Effector memory CD8-positive, alpha-beta T cell (primary cell): Measurements from ENCODE around the gene PIGV.

ENCODE experiments used
- ATAC-seq: fragments of 150-1000 bp; cut with Tn5 transposase; replicated peaks from 2 replicates; pipeline ENCODE4 v1.10.0; 2021; ENCODE audit warnings: mild to moderate bottlenecking, moderate library complexity
- DNase-seq, 3 experiments: peaks; one replicate each; pipeline ENCODE4 v3.0.0; 2021
- H3K27ac Mint-ChIP-seq, 2 donors: one replicate each; pipeline ENCODE4 v1.8.0; 2022; ENCODE audit warnings: mild to moderate bottlenecking in 2 of 2, mixed read lengths in 2 of 2, moderate library complexity in 2 of 2
- H3K27me3 Mint-ChIP-seq, 2 donors: one replicate each; pipeline ENCODE4 v1.8.0; 2022; ENCODE audit warnings: mixed read lengths in 2 of 2
- H3K36me3 Mint-ChIP-seq: one replicate; pipeline ENCODE4 v1.8.0; 2022; ENCODE audit warnings: mild to moderate bottlenecking, moderate library complexity, mixed read lengths; ENCODE audit not compliant: insufficient read depth
- H3K4me1 Mint-ChIP-seq, 2 donors: one replicate each; pipeline ENCODE4 v1.8.0; 2022; ENCODE audit warnings: low read depth in 2 of 2, mixed read lengths in 2 of 2
- H3K4me3 Mint-ChIP-seq, 2 donors: one replicate each; pipeline ENCODE4 v1.8.0; 2022; ENCODE audit warnings: mild to moderate bottlenecking in 2 of 2, mixed read lengths in 2 of 2, moderate library complexity in 2 of 2
- H3K9me3 Mint-ChIP-seq, 2 donors: one replicate each; pipeline ENCODE4 v1.8.0; 2022; ENCODE audit warnings: mixed read lengths in 2 of 2

The PIGV gene

GRCh38 chr1:26822737-26823395 lies 35.1 kb downstream of the PIGV start:
- no peaks in the 10 kb centered on the region for H3K27me3 Mint-ChIP-seq
- H3K4me1 Mint-ChIP-seq = peaks cover 17 to 19% of the 10 kb centered on the region in 2 donors
- H3K27ac Mint-ChIP-seq = no peak overlapping the region
- H3K9me3 Mint-ChIP-seq = no peaks in the 10 kb centered on the region
- ATAC-seq (no peak), DNase-seq (no peak)
- no peak overlapping the region for H3K4me3 Mint-ChIP-seq
- H3K36me3 Mint-ChIP-seq = peaks cover 10% of the 10 kb centered on the region

- H3K4me3 Mint-ChIP-seq = no peak overlapping the region
- peak overlapping the region; percentile 79 to 95 for H3K27ac Mint-ChIP-seq
- peaks cover 15% of the 10 kb centered on the region for H3K36me3 Mint-ChIP-seq
- no peak for DNase-seq
- no peaks in the 10 kb centered on the region for H3K9me3 Mint-ChIP-seq
- ATAC-seq = no peak
- no peaks in the 10 kb centered on the region for H3K27me3 Mint-ChIP-seq
- H3K4me1 Mint-ChIP-seq = peaks cover 34 to 38% of the 10 kb centered on the region in 2 donors
These were observed 37.0 kb downstream of the PIGV start for GRCh38 chr1:26824731-26825130.

GRCh38 chr1:26826261-26827105 lies 38.7 kb downstream of the PIGV start, which contains the start of gene ZDHHC18:
Gene ZDHHC18, plus strand, starts transcription at chr1:26826688. Its CDS starts 117 bp downstream, at chr1:26826805.
- Mint-ChIP-seq H3K27ac (peak within 1 kb of the TSS; percentile 99), H3K4me1 (peaks cover 39 to 43% of the 10 kb centered on the region in 2 donors), H3K27me3 (no peaks in the 10 kb centered on the region), H3K4me3 (peak within 1 kb of the TSS; percentile 89 to 96), H3K36me3 (peaks cover 17% of the 10 kb centered on the region), H3K9me3 (no peaks in the 10 kb centered on the region)
- peak; percentile 88 for ATAC-seq
- DNase-seq = peak; percentile 64 to 76 (median 74)

- ATAC-seq (no peak), DNase-seq (no peak)
- Mint-ChIP-seq H3K27ac (peak overlapping the region; percentile 99), H3K4me1 (peaks cover 44 to 50% of the 10 kb centered on the region in 2 donors), H3K27me3 (no peaks in the 10 kb centered on the region), H3K9me3 (no peaks in the 10 kb centered on the region), H3K36me3 (peaks cover 20% of the 10 kb centered on the region), H3K4me3 (peak overlapping the region; percentile 89 to 96)
These were observed 39.4 kb downstream of the PIGV start for GRCh38 chr1:26827106-26827604.

GRCh38 chr1:26827663-26828062 lies 39.9 kb downstream of the PIGV start:
- Mint-ChIP-seq H3K27ac (peak overlapping the region; percentile 99), H3K9me3 (no peaks in the 10 kb centered on the region), H3K4me3 (peak overlapping the region; percentile 89 to 96), H3K27me3 (no peaks in the 10 kb centered on the region), H3K4me1 (peaks cover 48 to 55% of the 10 kb centered on the region in 2 donors), H3K36me3 (peaks cover 25% of the 10 kb centered on the region)
- ATAC-seq = no peak
- DNase-seq = no peak

GRCh38 chr1:26828411-26828991 lies 40.8 kb downstream of the PIGV start:
- DNase-seq = no peak
- Mint-ChIP-seq H3K9me3 (no peaks in the 10 kb centered on the region), H3K27ac (peak overlapping the region; percentile 99), H3K4me1 (peaks cover 57 to 63% of the 10 kb centered on the region in 2 donors), H3K4me3 (peak overlapping the region; percentile 89 to 96), H3K27me3 (no peaks in the 10 kb centered on the region), H3K36me3 (peaks cover 34% of the 10 kb centered on the region)
- peak; percentile 28 for ATAC-seq

DNA sequence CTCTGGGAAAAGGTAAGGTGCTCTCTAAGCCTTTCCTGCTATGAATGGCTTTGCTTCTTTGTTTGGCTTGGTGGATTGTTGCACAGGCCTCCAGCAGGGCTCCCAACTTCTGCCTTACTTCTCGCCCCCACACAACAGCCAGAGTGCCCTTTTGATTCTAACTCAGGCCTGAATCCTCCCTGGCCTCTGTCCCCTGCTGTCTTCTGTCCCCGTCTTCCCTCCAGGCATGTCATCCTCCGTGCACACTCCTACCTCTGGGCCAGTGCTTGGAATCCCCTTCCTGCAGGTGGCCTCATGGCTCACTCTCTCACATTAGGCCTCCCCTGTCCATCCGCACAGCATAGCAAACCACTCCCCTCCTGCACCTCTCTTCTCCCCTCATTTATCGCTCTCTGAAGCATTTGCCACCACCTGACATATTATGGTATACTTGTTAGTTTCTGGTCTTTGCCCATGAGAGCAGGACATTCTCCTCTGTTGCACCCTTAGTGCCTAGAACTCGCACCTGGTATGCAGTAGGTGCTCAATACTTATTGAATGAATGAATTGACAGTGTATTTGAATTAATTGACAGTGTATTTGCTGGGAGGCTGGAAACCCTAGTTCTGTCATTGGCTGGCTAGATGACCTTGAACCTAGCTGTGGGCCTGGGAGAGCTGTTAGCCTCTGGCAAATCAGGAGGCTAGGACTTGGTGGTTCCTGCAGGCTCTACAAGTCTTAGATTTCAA lies 41.6 kb downstream of the PIGV start:
- ATAC-seq = no peak
- H3K4me3 Mint-ChIP-seq = peak overlapping the region; percentile 89 to 96
- peak overlapping the region; percentile 99 for H3K27ac Mint-ChIP-seq

GRCh38 chr1:26831059-26831458 lies 43.3 kb downstream of the PIGV start:
- Mint-ChIP-seq H3K36me3 (peaks cover 51% of the 10 kb centered on the region), H3K4me1 (peaks cover 70 to 75% of the 10 kb centered on the region in 2 donors), H3K27me3 (no peaks in the 10 kb centered on the region), H3K27ac (peak overlapping the region; percentile 99), H3K4me3 (peak overlapping the region in 1 of 2 donors; percentile 15), H3K9me3 (no peaks in the 10 kb centered on the region)
- no peak for ATAC-seq
- DNase-seq = no peak

More for the DNA sequence above, 41.6 kb downstream of the PIGV start:
- H3K36me3 Mint-ChIP-seq = peaks cover 42% of the 10 kb centered on the region
- no peaks in the 10 kb centered on the region for H3K9me3 Mint-ChIP-seq
- peaks cover 65 to 72% of the 10 kb centered on the region in 2 donors for H3K4me1 Mint-ChIP-seq
- no peak for DNase-seq
- no peaks in the 10 kb centered on the region for H3K27me3 Mint-ChIP-seq

GRCh38 chr1:26831546-26832248 lies 43.9 kb downstream of the PIGV start:
- H3K27ac Mint-ChIP-seq = peak overlapping the region; percentile 99
- DNase-seq = no peak
- H3K27me3 Mint-ChIP-seq = no peaks in the 10 kb centered on the region
- H3K4me3 Mint-ChIP-seq = peak overlapping the region; percentile 15 to 32
- ATAC-seq = no peak
- H3K36me3 Mint-ChIP-seq = peaks cover 54% of the 10 kb centered on the region
- peaks cover 70 to 75% of the 10 kb centered on the region in 2 donors for H3K4me1 Mint-ChIP-seq
- H3K9me3 Mint-ChIP-seq = no peaks in the 10 kb centered on the region

- no peaks in the 10 kb centered on the region for H3K9me3 Mint-ChIP-seq
- H3K36me3 Mint-ChIP-seq = peaks cover 53% of the 10 kb centered on the region
- ATAC-seq (no peak), DNase-seq (no peak)
- H3K27me3 Mint-ChIP-seq = no peaks in the 10 kb centered on the region
- peak overlapping the region; percentile 72 to 84 for H3K4me3 Mint-ChIP-seq
- peaks cover 69 to 72% of the 10 kb centered on the region in 2 donors for H3K4me1 Mint-ChIP-seq
- peak overlapping the region; percentile 99 for H3K27ac Mint-ChIP-seq
These were observed 44.7 kb downstream of the PIGV start for GRCh38 chr1:26832249-26832960.

DNA sequence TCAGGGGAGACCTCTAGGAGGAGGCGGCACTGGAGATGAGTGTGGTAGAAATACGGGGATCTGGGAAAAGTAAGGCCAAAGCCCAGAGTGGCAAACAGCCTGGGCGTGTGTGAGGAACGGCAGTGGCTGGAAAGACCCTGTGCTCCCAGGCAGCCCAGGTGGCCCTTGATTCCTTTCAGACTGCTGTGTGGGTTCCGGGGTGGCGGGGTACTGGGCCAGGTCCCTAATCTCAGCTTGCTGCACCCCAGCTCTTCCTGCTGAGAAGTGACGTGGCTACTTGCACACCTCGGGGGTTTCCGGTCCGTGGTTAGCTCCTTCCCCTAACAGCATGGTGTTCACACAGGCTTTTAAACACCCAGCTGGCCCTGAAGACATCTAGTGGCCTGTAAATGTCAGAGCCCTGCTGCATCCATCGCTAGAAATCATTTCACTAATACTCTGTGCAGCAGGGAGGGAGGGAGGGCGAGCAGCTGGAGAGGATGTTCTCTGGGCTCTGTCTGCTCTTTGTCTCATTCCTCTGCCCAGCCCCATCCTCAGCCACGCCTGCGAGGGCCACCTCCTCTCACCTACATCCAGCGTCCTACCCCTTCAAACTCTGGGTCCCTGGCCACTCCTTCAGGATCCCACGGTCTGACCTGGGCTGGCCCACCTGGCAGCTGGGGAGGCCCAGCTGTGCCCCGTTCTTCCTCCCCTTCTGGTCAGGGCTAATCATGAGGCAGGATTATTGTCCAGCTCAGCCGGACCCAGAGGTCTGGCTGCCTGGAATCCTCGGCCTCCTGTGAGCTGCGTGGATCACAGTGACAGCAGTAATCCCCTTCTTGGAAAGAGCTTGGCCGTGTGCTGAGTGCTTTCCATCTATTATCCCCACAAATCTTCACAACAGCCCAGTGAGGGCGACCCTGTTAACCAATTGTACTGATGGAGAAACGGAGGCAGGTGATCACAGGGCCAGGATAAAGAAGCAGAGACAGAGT lies 46.0 kb downstream of the PIGV start:
- ATAC-seq (peak; percentile 95), DNase-seq (peak; percentile 83 to 91 (median 87))
- Mint-ChIP-seq H3K27me3 (no peaks in the 10 kb centered on the region), H3K9me3 (no peaks in the 10 kb centered on the region), H3K4me3 (peak overlapping the region; percentile 72 to 84), H3K4me1 (peaks cover 64 to 69% of the 10 kb centered on the region in 2 donors), H3K27ac (peak overlapping the region; percentile 99), H3K36me3 (peaks cover 57% of the 10 kb centered on the region)
